Ammon's horn (tissue), 1 donor: ENCODE data around the gene AKT3.

Experiments
- DNase-seq: peaks from one replicate; pipeline ENCODE4 v3.0.0-alpha.2; 2016; ENCODE audit warnings: low spot score

Gene AKT3

DNA sequence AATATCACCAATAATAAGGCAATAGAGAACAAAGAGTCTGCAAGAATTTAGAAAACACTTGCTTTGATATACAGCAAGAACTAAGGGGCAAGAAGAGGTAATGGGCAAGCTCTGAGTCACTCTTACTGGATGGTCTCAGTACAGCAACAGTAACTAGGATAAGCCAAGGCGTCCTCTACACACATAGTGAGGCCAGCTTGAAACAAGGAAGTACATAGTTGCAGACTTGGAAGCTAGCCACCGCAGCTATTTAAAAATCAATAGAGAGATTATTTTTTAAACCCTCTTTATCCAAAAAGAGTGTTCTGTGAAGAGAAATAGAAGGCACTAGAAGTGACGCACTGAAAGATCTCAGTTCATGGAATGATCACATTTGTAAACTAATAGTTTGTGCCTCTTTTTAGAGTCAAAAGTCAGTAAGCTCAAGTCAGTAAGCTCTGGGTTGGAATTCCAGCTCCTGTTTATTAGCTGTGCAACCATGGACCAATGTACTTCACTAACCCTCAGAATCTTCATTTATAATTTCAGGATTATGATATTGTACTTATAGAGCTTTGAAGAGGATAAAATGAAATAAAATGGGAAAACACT, 118.6 kb downstream of the AKT3 start:
- peak; percentile 83 for DNase-seq

DNA sequence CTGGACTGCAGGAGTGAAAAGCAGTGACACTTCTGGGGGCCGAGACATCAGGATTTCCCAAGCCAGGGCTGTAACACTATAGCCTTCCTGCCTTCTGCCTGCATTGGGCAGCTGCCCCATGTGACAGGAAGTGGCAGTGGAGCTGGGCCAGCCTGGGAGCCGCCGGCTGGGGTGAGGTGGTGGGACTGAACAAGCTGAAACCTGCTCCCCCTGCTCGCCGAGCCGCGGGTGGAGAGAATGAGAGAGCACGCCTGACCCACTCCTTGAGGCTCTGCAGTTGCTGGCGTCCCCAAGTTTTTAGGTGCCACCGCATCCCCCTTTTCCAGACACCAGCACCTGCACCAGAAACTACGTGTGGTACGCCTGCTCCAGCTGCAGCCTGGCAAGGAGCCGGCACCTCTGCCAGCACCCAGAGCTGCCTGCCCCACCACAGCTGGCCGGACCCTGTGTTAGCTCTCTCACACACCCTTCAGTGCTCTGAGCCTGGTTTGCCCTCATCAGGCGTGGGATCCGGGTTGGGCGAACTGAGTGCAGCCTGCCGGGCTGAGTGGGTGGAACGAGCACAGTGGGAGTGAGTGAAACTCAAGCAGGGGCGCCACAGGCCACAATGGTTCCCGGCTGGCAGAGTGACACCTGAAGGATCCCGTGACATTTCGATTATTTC, 119.4 kb downstream of the AKT3 start:
- DNase-seq: peak; percentile 66

DNA sequence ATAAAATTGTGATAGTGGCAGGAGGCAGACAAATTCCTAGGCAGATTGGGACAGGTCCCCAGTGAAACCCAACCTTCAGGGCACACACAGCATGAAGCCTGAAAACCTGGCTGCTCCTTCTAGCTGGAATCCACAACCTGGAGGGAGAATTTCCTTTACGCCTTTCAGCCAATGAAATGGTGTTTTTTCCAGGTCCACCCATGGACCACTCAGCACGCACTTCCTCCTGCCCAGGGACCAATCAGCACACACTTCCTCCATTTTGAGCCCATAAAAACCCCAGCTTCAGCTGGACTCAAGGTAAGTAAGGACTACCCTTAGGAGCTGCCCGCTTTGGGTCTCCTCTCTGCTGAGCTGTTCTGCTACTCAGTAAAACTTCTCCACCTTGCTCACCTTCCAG, 120.1 kb downstream of the AKT3 start:
- DNase-seq: no peak

DNA sequence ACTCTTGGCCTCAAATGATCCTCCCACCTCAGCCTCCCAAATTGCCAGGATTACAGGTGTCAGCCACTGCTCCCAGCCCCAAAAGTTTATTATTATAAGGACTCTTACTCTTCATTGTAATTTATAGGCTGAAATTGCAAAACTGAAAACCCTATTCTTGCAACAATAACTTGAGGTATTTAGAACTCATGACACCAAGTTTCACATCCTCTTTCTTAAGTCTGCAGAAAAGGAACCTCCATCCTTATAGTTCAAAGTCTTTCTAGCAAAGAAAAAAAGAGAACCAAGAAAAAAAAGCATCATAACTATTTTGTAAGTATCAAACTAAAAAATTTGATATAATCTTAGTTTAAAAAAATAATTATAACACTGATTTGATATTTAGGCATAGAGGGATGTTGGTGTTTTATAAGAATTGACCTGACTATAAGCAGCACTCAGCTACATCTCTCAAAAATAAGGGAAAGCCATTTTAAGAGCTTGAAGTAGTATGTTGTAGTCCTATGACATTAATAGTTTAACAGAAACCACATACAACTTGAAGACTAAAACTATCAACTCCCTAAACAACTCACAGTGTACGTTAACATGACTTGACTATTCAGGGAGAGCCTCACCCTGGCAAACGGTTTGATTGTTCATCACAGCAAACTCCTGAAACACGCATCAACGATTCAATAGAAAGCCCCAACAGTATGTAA, 122.4 kb downstream of the AKT3 start:
- no peak for DNase-seq

DNA sequence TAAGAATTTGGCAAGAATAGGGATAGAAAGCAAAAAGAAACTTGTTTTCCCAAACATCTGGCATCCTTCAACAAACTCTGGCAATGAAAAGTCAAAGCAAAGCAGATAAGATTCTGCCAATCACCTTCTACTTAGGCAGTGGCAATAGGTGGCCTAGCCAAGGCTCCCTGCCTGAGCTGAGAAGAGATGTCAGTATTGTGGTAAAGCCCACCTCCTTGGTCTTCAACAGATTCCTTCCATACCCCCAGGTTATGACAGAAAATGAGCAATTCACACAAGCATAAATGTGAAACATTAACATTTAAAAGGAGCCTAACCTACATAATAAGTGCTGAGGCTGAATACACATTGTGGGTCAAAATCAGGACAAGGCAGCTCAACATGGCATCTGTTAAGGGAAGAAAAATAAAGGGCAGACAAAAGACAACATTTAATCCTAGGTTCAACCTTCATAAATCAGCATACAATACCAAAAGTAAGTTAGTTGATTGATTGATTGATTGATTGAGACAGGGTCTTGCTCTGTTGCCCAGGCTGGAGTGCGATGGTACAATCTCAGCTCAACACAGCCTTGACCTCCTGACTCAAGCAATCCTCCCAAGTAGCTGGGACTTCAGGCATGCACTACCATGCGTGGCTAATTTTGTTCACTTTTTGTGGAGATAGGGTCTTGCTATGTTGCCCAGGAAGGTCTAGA, 123.1 kb downstream of the AKT3 start:
- DNase-seq: no peak

DNA sequence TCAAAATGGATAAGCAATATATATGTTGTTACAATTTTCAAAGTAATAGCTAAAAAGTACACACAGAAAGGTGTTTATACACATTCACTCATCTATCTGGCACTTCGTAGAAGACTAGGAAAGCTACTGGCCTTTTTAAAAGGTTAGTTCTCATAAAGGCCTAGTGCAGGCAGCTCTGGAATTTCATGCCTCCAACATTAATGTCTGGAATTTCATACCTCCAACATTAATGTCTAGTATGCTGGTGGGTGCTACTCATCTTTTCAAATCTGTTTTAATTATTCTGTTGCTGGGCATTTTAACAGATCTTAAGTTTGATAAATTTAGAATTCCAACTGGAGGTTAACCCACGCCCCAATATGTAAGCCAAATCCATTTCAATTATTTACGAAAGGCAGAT, 124.2 kb downstream of the AKT3 start:
- DNase-seq: no peak

DNA sequence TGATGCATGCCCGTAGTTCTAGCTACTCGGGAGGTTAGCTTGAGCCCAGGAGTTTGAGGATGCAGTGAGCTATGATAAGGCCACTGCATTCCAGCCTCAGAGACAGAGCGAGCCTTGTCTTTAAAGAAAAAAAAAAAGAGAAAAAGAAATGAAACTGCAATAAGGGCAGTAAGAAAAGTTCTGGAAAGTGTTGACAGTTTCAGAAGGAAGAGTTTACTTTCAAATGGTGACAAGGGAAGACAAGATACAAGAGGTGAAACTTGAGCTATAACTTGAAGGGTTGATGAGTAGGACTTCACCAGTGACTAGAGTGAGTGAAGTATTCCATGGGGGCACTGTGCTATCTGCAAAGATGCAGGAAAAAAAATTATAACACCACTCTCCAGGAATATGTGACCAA, 125.0 kb downstream of the AKT3 start:
- no peak for DNase-seq

DNA sequence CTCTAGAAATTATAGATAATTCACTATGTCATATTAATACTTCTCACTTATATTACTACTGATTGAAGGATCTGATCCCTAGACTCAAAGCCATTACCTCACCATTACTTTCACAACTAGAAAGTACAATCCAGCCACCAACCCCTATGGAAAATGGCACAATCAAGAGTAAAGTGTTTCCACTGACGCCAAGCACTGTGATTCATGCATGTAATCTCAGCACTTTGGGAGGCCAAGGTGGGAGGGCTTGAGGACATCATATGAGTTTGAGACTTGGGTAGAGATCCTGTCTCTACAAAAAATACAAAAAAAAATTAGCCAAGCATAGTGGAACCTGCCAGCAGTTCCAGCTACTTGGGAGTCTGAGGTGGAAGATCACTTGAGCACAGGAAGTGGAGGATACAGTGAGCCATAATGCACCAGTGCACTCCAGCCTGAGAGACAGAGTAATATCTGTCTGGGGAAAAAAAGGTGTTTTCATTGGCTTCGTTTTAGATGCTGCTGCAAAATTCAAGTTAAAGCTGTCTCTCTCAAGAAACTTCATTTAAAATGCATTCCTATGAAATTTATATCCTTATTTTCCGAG, 126.5 kb downstream of the AKT3 start:
- no peak for DNase-seq

DNA sequence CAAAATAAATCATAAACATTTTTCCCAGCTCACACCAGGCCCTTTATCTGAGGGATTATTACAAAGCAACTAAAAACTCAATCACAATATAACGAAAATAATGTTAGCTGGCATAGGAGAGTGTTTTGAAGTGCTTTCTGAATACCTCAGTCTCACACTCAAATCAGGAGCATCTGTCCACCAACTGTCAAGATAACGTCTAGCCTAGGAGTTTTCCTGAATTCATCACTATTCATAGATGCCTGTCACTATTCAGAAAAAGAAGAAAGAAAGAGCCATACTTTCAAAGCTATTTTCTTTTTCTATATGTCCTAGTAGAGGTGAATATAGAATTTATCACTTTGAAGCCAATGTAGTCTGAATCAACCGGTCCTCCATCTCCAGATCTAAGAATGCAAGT, 127.0 kb downstream of the AKT3 start:
- no peak for DNase-seq

DNA sequence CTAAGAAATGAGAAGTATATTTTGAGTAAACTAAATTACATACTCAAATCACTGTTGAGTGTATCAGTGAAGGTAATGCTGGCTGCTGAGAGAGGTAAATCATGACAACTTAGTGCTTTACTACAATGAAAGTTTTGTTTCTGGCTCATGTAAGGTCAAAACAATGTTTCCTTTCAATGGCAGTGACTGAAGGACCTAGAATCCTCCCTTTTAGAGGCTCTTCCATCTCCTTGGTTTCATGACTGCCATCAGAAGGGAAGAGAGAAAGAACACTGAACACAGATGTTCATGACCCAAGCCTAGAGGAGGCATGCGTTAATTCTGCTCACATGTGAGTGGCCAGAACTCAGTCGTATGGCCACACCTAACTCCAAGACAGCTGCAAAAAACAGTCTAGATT, 130.6 kb downstream of the AKT3 start:
- no peak for DNase-seq

DNA sequence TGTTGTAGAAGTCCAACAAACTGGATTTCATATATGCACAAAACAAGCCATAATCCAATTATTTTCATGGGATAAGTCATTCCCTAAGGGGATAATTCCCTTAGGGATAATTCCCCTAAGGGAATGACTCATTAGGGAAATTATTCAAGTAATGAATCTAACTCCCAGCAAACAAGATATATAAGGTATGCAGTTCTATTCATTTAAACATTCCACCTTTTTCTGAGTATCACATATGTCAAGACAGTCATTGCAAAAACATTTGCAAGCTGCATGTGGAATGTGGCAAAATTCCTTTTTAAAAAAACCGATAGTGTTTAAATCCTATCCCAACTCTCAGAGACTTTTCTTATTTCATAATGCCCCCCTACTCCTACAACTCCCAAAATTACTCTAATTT, 131.2 kb downstream of the AKT3 start:
- DNase-seq: no peak

DNA sequence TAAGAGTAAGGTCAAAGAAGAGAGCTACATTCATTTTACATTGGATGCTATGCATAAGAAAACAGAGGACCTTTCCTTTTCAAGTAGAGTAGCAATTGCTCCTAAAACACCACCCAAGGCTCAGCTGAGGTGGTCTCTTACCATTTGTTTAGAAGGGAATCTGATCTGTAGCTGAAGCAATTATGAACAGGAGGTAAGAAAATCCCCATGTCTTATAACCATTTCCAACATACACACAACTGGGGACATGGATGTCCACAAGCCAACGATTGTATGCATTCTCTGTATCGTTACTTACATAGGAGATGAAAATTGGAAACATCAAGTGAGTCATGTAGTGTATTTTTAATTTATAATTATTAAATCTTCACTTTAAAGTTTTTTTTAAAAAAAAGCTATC, 132.0 kb downstream of the AKT3 start:
- no peak for DNase-seq

DNA sequence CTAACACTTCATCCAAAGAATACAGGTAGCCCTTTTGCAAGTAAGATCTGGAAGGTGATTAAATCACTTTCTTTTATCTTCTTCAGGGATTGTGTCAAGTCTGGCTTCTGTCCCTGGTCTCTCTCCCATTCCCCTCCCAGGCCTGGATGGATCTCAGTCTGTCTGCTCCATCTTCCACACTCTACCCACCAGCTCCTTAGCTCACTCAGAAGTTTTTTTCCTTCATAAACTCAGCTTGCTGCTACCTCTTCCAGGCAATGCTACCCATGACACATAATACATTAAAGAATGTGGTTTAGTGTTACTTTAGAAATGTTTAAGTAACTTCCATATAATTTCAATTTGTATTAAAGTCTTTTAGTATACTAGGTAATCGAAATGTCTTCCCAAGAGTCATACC, 133.1 kb downstream of the AKT3 start:
- DNase-seq: no peak

DNA sequence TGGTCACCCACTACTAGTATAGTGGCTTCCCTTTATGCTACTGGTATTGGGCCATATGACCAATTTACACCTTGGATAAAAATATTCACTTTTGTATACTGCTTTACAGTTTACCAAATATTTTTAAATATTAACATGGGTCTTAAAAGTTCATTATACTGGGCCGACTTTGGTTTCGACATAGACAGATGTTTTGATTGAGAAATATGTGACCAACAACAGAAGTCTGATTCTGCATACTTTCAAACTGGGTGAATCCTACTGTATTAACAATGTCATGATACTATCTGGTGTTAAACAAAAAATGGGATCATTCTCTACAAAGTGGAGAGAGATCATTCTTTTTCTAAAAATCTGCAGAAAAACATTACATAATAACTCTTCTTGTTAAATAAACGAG, 134.8 kb downstream of the AKT3 start:
- DNase-seq: no peak

DNA sequence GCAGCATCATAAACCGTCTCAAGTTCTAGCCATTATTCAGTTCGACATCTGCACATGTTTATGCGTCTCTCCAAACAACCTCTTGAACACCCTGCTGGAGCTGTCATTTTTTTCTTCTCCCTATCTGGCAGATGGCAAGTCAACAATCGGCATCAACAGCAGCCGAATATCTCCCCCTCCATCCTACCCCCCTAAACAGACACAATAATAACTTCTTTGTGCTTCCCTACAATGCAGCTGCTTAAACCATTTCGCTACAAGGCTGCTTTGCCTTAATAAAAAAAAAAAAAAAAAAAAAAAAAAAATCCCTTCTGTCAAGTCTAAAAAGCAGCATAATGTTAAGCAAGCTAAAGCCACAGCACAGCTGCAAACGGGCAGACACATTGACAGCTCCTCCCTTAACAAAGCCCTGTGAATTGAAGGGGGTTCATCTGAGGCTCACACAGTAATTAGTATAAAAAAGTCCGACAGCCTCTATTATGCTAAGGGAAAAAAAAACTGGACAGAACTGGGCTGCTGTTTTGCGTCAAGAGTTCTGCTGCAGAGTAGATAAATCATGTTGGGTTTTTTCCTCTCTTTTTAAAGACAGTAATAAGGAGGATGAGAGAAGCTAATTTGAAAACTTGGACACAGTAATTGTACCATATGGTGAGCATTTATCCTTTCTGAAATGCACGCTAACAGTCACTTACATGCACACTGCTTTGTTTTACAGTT, 136.4 kb downstream of the AKT3 start:
- DNase-seq: peak; percentile 91

DNA sequence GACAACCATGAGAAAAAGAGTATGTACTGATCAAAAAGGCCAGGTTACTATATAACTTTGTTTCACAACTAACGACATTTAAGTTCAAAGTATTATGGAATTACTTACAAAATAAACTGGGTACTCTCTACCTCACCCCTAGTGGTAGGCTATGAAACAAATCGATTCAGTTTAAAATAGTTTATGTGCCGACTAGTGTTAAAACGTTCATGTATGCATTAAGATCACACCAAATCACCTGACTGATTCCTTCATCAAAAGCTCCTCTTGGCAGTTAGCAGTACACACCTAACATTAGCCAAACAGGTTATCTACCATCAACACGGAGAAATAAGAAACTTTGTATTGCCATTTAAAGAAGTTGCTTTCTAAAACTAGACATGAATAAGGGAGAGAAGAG, 137.1 kb downstream of the AKT3 start:
- DNase-seq: no peak

DNA sequence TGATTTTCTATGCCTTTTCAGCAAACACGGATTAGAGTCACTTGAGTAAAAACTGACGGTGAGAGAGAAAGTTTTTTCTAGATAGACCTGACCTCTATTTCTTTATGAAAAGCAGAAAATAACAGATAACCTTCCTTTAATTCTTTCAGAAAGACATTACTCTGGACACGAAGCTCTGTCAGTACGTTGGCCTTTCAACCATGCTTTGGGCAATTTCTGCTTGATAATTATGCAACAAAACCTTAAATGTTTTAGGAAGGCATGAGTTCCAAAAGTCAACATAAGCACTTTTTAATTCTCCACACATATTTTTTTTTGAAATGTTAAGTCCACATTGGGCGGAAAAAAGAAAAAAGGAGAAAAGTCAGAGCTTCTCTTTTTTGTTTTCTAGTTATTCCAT, 137.8 kb downstream of the AKT3 start:
- DNase-seq: no peak

DNA sequence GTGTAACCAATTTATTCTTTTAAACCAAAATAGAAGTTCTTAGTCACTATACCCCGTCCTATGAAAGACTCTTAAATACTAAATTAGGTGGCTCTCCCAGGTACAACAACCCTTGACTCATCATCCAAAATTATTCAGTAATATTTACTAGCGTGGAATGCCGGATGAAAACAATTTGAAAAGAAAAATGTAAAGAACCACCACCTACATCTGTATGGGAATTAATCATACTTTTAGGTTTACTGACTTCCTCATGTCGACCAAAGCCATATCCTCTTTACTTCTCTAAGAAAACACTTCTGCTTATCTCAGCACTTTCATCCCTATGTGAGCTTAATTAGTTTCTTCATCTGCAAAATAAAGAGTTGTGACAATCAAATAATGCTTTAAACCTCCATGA, 139.6 kb downstream of the AKT3 start:
- no peak for DNase-seq

DNA sequence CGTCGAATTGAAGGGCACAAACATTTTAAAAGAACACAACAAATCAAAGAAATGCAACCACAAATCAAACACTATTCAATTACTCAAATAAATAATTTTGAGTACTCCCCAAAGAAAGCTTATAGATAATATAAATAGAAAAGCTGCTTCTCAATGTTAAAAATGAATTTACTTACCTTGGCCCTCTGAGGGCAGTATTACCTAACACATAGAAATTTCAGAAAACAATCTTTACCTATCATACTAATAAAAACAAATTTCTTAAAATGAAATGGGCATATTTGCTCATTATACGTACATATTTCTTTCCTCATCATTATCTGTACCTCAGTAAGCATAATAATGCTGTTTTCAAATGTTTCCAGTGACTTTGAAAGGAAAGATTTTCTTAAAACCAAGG, 141.8 kb downstream of the AKT3 start:
- no peak for DNase-seq

DNA sequence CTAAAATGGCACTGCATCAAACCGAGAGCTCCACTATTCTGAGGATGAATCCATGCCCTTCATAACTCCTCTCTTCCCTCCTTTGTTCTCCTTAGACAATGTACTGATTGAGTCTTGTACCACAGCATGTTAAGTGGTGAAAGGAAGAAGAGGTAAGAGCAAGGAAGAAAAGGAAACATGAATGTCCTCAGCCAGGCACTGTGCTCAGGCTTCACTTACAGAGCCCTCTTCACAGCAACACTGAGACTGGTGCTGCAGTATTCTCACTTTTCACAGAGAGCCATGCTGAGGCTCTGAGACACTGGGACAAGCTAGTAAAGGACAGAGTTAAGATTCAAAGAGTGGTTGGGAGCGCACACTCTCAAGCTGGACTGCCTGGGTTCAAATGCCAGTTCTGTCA, 143.5 kb downstream of the AKT3 start:
- no peak for DNase-seq

DNA sequence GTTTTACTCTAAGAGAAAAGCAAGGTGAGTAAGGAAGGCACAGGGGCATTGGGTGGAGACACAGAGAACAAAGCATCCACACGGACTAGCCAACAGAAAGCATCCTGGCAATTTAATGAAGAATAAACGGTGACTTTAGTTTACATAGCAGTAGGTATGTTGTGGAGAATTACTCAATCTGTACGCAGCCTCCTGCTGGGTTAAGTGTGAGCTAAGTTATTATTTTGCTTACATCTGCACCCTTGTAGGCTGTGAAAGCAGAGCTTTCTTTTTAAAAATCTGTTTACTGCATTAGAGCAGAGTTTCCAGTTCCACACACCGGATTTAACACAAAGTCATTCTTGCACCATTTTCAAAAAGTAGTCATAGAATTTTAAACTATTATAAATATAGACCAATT, 144.5 kb downstream of the AKT3 start:
- DNase-seq: no peak

DNA sequence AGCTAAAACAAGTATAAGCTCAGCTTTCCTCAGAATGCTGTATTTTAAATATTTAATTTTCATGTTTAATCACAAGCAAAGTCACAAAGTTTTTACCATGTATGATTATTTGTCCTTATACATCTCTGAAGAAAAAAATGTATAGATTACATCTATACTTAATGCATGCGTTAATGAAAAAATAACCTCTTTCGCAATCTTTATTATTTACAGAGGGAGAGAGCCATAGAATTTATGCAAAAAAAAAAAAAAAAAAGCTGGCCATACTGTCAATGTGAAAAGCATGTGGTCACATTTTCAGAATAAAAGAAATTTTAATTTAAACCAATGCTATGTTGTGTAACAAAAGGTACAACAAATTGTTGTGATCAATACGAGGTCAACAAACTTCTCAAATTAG, 148.2 kb downstream of the AKT3 start:
- no peak for DNase-seq
